Sciatic nerve (tissue), 2 donors: ENCODE measurements around the gene ANKRD60. TPM values are rescaled to one million over a fixed set of nuclear protein-coding genes. Genes with fewer than 3 reads are reported as not detected.

Experiments
- ATAC-seq: fragments of 200-7000 bp; cut with Tn5 transposase; one replicate; pipeline ENCODE4 v1.9.1; 2020; ENCODE audit warnings: mild to moderate bottlenecking, moderate library complexity
- DNase-seq: peaks from one replicate; pipeline ENCODE4 v3.0.0-alpha.2; 2020; ENCODE audit warnings: low spot score
- intact Hi-C: fragments of 100-400 bp; cut with DNase I; formaldehyde crosslinking; loops from one replicate; pipeline ENCODE4 v1.14.2; 2022
- total RNA-seq: library from RNA; stranded (reverse); fragmentation: NEBNext Ultra II Directional; extraction: Animal tissue kit (Norgen Biotek cat#: 25700); gene quantifications from one replicate; pipeline ENCODE4 v1.2.1, GENCODE V29; 2021
- donor health status: DM: no; HTN: no; CAD: no.
- donor health status: DM: no; HTN: no; CAD: no.

Gene ANKRD60
- total RNA-seq, 1 donor from 2014 or later, result not detected

DNA sequence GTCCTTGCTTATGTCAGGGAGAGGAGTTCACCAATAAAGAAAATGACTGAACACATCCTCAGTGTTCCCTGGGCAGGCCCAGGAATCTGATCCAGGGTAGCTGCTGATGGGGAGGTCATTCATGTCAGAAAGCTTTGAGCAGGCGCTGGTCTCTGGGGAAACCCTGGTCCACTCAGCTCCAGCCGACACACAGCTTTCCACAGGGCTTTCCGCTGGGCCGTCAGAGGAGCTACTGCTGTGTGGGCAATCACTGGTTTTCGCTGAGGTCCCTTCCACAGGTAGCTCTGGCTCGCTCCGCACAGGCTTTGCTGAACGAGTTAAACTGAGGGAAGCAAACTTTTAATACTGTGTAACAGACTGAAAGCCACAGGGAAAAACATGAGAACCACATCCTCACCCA is 17.5 kb upstream of the ANKRD60 start:
- intact Hi-C loops, result no loop called here
- ATAC-seq (no peak), DNase-seq (no peak)

DNA sequence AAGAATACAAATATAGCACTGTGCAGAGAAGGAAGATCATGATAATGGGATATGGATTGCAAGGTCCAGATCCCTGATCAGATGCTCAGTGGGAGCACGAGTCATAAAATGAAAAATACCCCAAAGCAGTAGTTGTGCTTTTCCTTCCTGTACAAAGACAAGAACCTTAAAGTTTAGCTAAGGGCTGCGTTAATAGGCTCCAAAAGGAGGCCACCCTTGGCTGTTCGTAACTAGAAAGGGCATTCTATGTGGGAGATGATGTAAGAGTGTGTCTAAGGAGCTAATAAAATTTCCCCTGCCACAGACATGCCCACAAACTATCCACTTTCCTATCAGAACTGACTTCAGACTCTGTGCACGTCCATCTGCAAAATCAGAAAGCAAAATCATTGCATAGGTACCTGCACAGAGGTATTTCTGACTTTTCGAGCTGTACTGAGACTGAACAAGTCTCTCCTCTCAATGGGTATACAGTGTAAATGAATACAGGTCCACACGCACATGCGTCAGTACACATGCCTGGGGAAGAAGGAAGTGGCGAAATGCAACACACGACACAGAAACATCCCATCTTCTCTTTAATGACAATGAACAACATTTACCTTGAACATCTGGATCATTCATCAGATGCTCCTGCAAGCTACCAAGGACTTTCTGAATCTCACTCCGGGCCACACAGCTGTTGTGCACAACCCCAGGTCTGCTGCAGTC is 16.9 kb upstream of the ANKRD60 start:
- no peak for ATAC-seq
- intact Hi-C loops, result no loop called here
- DNase-seq, result no peak

DNA sequence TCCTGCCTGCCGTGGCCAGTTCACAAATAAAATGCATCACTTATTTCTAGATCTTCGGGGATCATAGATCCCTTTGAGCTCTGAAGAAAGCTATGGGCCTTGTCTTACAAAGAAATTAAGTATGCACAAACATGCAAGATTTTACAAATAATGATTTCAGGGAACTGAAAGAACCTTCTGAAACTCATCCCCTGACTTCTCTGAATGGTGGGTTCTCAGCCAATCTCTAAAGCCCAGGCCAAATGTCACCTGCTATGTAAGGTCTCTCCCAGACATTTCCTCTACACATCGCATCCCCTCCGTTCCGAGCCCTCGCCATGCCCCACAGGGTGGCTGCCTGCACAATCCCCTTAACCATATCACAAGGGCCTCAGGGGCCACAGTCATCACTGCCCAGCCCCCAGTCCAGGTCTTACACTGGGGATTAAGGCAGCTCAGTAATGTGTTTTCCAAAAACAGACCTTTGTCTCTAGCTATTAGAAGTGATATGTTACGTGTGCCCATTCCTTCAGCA is 16.1 kb upstream of the ANKRD60 start:
- DNase-seq, result no peak

DNA sequence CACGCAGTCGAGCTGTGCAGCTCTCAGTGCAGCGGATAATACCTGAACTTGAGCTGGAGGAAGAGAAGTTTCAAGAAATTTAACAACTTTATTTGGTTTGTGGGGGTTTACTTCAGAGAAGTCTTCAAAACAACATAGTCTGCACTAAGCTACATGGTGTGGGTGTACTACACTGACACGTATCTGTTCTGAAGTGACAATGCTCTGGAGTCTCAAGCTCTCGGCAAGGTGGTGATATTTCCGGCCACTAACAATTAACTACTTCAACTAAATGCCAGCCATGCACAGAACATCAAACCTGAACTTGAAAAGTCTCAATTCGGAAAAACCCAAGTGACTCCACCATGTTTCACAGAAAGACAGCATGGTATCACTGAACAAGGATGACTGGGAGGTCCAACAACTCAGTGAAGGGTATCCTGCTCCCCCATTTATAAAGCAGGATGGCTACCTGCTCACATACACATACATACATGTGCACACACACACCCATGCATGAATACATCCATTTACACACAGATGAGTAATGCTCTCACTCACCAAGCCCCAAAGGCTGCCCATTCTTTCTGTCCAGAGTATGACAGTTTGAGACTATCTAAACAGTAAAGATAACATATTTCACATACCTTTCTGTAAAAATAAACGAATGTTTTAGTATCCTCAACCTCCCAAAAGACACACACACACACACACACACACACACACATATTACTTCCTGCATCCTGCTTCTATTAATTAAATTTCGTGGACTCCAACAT is 15.4 kb upstream of the ANKRD60 start:
- ATAC-seq, result no peak
- no peak for DNase-seq
- intact Hi-C loops, result no loop called here

More for the DNA sequence above, 16.1 kb upstream of the ANKRD60 start:
- intact Hi-C loops, result no loop called here
- no peak for ATAC-seq

- no peak for ATAC-seq
- intact Hi-C loops, result no loop called here
- DNase-seq, result no peak
Measured at GRCh38 chr20:58242824-58243223, 14.4 kb upstream of the ANKRD60 start.

GRCh38 chr20:58241766-58242465 is 13.5 kb upstream of the ANKRD60 start:
- ATAC-seq, result peak; percentile 41
- intact Hi-C loops, result no loop called here
- DNase-seq, result no peak

DNA sequence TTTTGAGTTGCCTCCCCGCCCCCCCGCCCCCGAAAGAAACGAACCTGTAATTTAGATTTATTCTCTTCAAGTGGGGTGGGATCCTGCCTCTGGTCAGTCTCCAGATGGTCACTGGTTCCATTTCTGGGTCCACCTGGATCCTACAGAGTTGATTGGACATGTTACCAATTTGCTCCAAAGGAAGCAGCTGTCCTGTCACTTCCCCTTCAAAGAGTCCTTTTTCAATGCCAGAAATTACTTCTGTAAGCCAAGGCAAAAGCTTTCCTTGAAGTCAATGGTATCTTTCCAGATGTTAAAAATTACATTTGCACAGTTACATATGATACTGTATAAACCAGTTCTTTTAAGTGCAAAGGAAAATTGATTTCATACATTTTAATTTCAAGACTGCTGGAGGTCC is 12.0 kb upstream of the ANKRD60 start:
- no peak for DNase-seq
- intact Hi-C loops, result no loop called here
- no peak for ATAC-seq

DNA sequence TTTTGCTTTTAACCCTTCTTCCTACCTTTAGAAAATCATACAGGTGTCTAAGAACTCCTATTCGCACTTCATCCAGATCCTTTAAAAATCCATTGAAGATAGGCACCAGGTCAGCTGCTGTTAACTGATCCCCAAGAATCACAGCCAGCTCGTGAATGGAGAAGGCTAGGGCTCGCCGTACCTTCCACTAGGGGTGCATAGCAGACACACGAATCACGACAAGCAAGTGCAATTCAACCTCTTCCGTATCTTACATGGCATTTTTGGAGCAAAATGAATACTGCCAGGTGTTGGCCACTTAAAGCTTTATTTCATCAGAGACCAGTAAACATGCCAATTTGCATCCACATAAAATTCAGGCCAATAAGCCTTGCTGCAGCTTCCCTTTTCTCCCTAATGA is 10.8 kb upstream of the ANKRD60 start:
- intact Hi-C loops, result loop anchor here (10.0 kb wide), 1 partner anchor 416 kb away; the partner anchor contains the start of gene STX16
- DNase-seq, result no peak
- no peak for ATAC-seq

DNA sequence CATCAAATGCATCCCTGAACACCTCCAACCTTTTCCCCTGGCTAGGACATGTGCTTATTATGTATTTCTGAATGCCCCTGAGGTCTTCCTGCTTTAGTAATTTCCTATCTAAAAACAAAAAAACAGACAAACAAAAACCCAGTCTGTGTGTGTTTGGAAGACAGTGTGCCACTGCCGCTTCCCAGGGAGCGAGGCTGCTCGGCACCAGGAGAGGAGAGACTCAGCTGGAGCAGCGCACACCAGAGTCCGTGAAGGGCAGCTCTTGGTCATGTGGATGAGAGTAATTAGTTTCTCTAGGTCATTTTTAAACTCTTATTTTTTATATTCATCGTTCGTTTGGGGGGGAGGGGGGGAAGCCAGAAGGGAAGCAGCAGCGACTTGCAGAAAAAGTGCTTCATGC is 10.0 kb upstream of the ANKRD60 start:
- ATAC-seq (no peak), DNase-seq (no peak)
- intact Hi-C loops, result loop anchor here (10.0 kb wide), 1 partner anchor 416 kb away; the partner anchor contains the start of gene STX16

GRCh38 chr20:58237318-58238132 is 9.1 kb upstream of the ANKRD60 start:
- intact Hi-C loops, result loop anchor here (10.0 kb wide), 1 partner anchor 417 kb away; the partner anchor contains the start of gene STX16
- peak; percentile 68 for ATAC-seq
- no peak for DNase-seq

- intact Hi-C loops, result loop anchor here (10.0 kb wide), 1 partner anchor 418 kb away; the partner anchor contains the start of gene STX16
- peak; percentile 88 for DNase-seq
- peak; percentile 92 for ATAC-seq
Measured at GRCh38 chr20:58236612-58237317, 8.3 kb upstream of the ANKRD60 start.

GRCh38 chr20:58235010-58235409 is 6.6 kb upstream of the ANKRD60 start:
- ATAC-seq (no peak), DNase-seq (no peak)
- intact Hi-C loops, result loop anchor here (10.0 kb wide), 1 partner anchor 420 kb away; the partner anchor contains the start of gene STX16

- no peak for DNase-seq
- intact Hi-C loops, result loop anchor here (10.0 kb wide), 1 partner anchor 421 kb away; the partner anchor contains the start of gene STX16
Measured at GRCh38 chr20:58233881-58234528, 5.6 kb upstream of the ANKRD60 start.

GRCh38 chr20:58233393-58233792 is 4.9 kb upstream of the ANKRD60 start:
- ATAC-seq, result no peak
- intact Hi-C loops, result loop anchor here (10.0 kb wide), 1 partner anchor 421 kb away; the partner anchor contains the start of gene STX16
- DNase-seq, result no peak

More at GRCh38 chr20:58233881-58234528, 5.6 kb upstream of the ANKRD60 start:
- ATAC-seq, result no peak

- DNase-seq (no peak), ATAC-seq (no peak)
- intact Hi-C loops, result loop anchor here (10.0 kb wide), 1 partner anchor 423 kb away; the partner anchor contains the start of gene STX16
Measured at GRCh38 chr20:58231683-58232082, 3.2 kb upstream of the ANKRD60 start.

DNA sequence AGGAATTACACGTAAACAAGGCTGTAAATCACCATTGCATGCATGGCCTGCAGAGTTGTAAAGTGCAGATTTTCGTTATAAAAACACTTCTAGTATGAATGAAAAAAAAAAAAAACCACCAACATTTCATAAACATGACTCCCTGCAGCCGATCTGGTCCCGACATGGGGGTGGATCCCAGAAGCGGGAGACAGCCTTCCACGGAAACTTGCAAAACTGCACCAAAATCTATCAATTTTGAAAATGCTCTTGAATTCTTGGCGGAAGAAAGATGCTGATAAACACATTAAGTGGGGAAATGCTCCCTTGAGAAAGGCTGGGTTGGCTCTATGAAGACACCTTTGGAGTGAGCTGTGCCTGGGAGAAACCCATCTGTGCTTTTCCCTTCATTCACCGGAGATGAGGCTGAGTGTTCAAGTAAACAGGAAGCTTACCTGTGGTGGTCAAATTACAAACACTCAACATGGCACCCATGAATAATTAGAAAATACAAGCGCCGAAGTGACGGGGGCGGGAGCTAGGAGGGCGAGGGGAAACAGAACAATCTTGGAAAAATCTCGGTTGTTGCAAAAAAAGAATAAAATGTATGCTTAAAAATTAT is 845 bp upstream of the ANKRD60 start:
- intact Hi-C loops, result no loop called here
- no peak for ATAC-seq
- no peak for DNase-seq

GRCh38 chr20:58228103-58228483 is 360 bp downstream of the ANKRD60 start:
- ATAC-seq (no peak), DNase-seq (no peak)
- intact Hi-C loops, result no loop called here
